Measurements from ENCODE around the gene MATR3.

- TF ChIP-seq CTCF (IDR thresholded peaks at IDR 0.05; ENCODE audit: poor library complexity, severe bottlenecking): no peak
- TF ChIP-seq RAD21 (conservative IDR thresholded peaks at IDR 0.05): no peak
- no peak for TF ChIP-seq REST (IDR thresholded peaks at IDR 0.05; ENCODE audit: borderline replicate concordance)
- no peak for TF ChIP-seq TAF1 (IDR thresholded peaks at IDR 0.05; ENCODE audit: low read depth)
Measured at GRCh38 chr5:139278540-139279274, 14.8 kb upstream of the MATR3 start.
